Liver (tissue), 9 donors: Measurements from ENCODE around the gene CXCR3. TPM values are rescaled to one million over a fixed set of nuclear protein-coding genes. Genes with fewer than 3 reads are reported as not detected.

ENCODE experiments used
- DNase-seq: peaks from one replicate; pipeline ENCODE4 v3.0.0-alpha.2; 2017; ENCODE audit warnings: low spot score
- H3K27ac ChIP-seq, 2 donors: one replicate each; pipeline ENCODE4 v1.7.0; 2013; ENCODE audit warnings: inconsistent platforms in 2 of 2, low read length in 2 of 2, control low read depth in 1 of 2, low read depth in 1 of 2, mild to moderate bottlenecking in 1 of 2
- H3K27me3 ChIP-seq, 4 donors: one replicate each; pipeline versions ENCODE4 v1.6.1 to v1.7.0; 2013; ENCODE audit warnings: low read length in 3 of 4, inconsistent platforms in 1 of 4, mild to moderate bottlenecking in 1 of 4, moderate library complexity in 1 of 4; ENCODE audit not compliant: control insufficient read depth in 4 of 4, insufficient read depth in 4 of 4
- H3K36me3 ChIP-seq, 4 donors: one replicate each; pipeline versions ENCODE4 v1.6.1 to v1.7.0; 2013; ENCODE audit warnings: low read length in 3 of 4, mild to moderate bottlenecking in 3 of 4, low read depth in 1 of 4, moderate library complexity in 1 of 4; ENCODE audit not compliant: control insufficient read depth in 4 of 4, insufficient read depth in 3 of 4
- H3K4me1 ChIP-seq, 4 donors: one replicate each; pipeline versions ENCODE4 v1.6.1 to v1.7.0; 2013; ENCODE audit warnings: low read length in 3 of 4, mild to moderate bottlenecking in 3 of 4, moderate library complexity in 1 of 4; ENCODE audit not compliant: control insufficient read depth in 4 of 4, insufficient read depth in 4 of 4
- H3K4me3 ChIP-seq, 3 donors: one replicate each; pipeline versions ENCODE4 v1.6.1 to v1.7.0; 2013; ENCODE audit warnings: low read length in 3 of 3, control low read depth in 1 of 3, low read depth in 1 of 3, mild to moderate bottlenecking in 1 of 3
- H3K9ac ChIP-seq, 2 donors: one replicate each; pipeline ENCODE4 v1.7.0; 2013; ENCODE audit warnings: low read length in 2 of 2, mild to moderate bottlenecking in 2 of 2, moderate library complexity in 2 of 2, control low read depth in 1 of 2, low read depth in 1 of 2
- H3K9me3 ChIP-seq, 4 donors: one replicate each; pipeline versions ENCODE4 v1.6.1 to v1.7.0; 2013; ENCODE audit warnings: low read length in 3 of 4; ENCODE audit not compliant: control insufficient read depth in 4 of 4
- ATF3 ChIP-seq: IDR thresholded peaks from 2 replicates; pipeline ENCODE4 v1.6.1; 2016; ENCODE audit warnings: antibody characterized with exemption
- CTCF ChIP-seq: fragments of 150-350 bp; IDR thresholded peaks from 2 replicates; pipeline ENCODE4 v1.5.1; 2017; ENCODE audit warnings: improper control_type of control experiment, low read depth, low read length; ENCODE audit not compliant: missing input control
- EGR1 ChIP-seq, 2 donors: IDR thresholded peaks; 2 replicates each; pipeline ENCODE4 v1.6.1; 2016 to 2018; ENCODE audit warnings: antibody characterized with exemption in 2 of 2, low read depth in 2 of 2
- FOXA1 ChIP-seq: IDR thresholded peaks from 2 replicates; pipeline ENCODE4 v1.6.1; 2016; ENCODE audit warnings: antibody characterized with exemption
- HNF4A ChIP-seq, 2 donors: conservative IDR thresholded peaks; 2 replicates each; pipeline ENCODE4 v1.6.1; 2016; ENCODE audit warnings: antibody characterized with exemption in 2 of 2, mild to moderate bottlenecking in 2 of 2
- HNF4G ChIP-seq: IDR thresholded peaks from 2 replicates; pipeline ENCODE4 v1.6.1; 2016; ENCODE audit warnings: antibody characterized with exemption
- JUND ChIP-seq, 2 donors: IDR thresholded peaks; 2 replicates each; pipeline ENCODE4 v1.6.1; 2016; ENCODE audit warnings: antibody characterized with exemption in 2 of 2
- MAX ChIP-seq: IDR thresholded peaks from 2 replicates; pipeline ENCODE4 v1.6.1; 2016; ENCODE audit warnings: antibody characterized with exemption
- NR2F2 ChIP-seq: IDR thresholded peaks from 2 replicates; pipeline ENCODE4 v1.6.1; 2016; ENCODE audit warnings: antibody characterized with exemption
- RAD21 ChIP-seq, 2 donors: IDR thresholded peaks; 2 replicates each; pipeline ENCODE4 v1.6.1; 2016; ENCODE audit warnings: antibody characterized with exemption in 2 of 2, mild to moderate bottlenecking in 2 of 2
- REST ChIP-seq: IDR thresholded peaks from 2 replicates; pipeline ENCODE4 v1.6.1; 2016; ENCODE audit warnings: antibody characterized with exemption, mild to moderate bottlenecking
- RXRA ChIP-seq, 2 donors: IDR thresholded peaks; 2 replicates each; pipeline ENCODE4 v1.6.1; 2017 to 2018; ENCODE audit warnings: antibody characterized with exemption in 2 of 2, mild to moderate bottlenecking in 1 of 2
- SP1 ChIP-seq: IDR thresholded peaks from 2 replicates; pipeline ENCODE4 v1.6.1; 2018; ENCODE audit warnings: antibody characterized with exemption, mild to moderate bottlenecking
- TAF1 ChIP-seq: conservative IDR thresholded peaks from 2 replicates; pipeline ENCODE4 v1.6.1; 2016; ENCODE audit warnings: antibody characterized with exemption, mild to moderate bottlenecking
- YY1 ChIP-seq: IDR thresholded peaks from 2 replicates; pipeline ENCODE4 v1.6.1; 2016; ENCODE audit warnings: antibody characterized with exemption, mild to moderate bottlenecking
- WGBS: extraction: QIAGEN DNeasy Blood & Tissue Kit; methylation state at CpG from one replicate; pipeline ENCODE4 v1.1.7; 2013; 5-methylcytosine and 5-hydroxymethylcytosine counted together
- polyA plus RNA-seq, 2 donors: library from polyadenylated mRNA; stranded (reverse) in 1 of 2; unstranded in 1 of 2; fragments of 200-250 nt in 1 of 2; fragments of >200 nt in 1 of 2; fragmentation: Nextera tagmentation in 1 of 2; extraction: Ambion mirVana in 1 of 2; gene quantifications; one replicate each; pipeline versions ENCODE4 v1.2.1 to v1.2.3, GENCODE V29; 2013 to 2015
- total RNA-seq, 2 donors: library from RNA; depleted of rRNA; stranded (reverse); fragments of >200 nt; gene quantifications; one replicate each; pipeline ENCODE4 v1.2.3, GENCODE V29; 2014
- donor health status: healthy.
- donor health status: healthy.
- donor health status: healthy.
- donor health status: healthy.
- donor health status: healthy.

CXCR3 gene
- total and polyA plus RNA-seq, 4 donors = 0.25 to 0.27 (median 0.25) TPM; not detected in 1

- Histone ChIP-seq H3K4me3 (no peak overlapping the region), H3K36me3 (peaks cover 0 to 11% (median 2%) of the 10 kb centered on the region in 4 donors), H3K9me3 (peaks cover 0 to 3% (median 0%) of the 10 kb centered on the region in 4 donors), H3K27me3 (no peaks in the 10 kb centered on the region), H3K9ac (no peak overlapping the region), H3K27ac (no peak overlapping the region), H3K4me1 (peaks cover 0 to 10% (median 1%) of the 10 kb centered on the region in 4 donors)
- DNase-seq = no peak
- WGBS = 75% methylated on average over 8 of the region's 8 CpGs
- TF ChIP-seq ATF3 (no peak), REST (no peak), EGR1 (IDR thresholded peaks at IDR 0.05; ENCODE audit: low read depth in 2 of 2) (no peak), HNF4G (no peak)
These were observed 569 bp downstream of the CXCR3 start for GRCh38 chrX:71617742-71618141.

GRCh38 chrX:71616672-71617529 is 1.4 kb downstream of the CXCR3 start:
- Histone ChIP-seq H3K9me3 (peaks cover 0 to 3% (median 0%) of the 10 kb centered on the region in 4 donors), H3K27ac (no peak overlapping the region), H3K27me3 (no peaks in the 10 kb centered on the region), H3K4me3 (no peak overlapping the region), H3K9ac (no peak overlapping the region), H3K4me1 (peaks cover 0 to 10% (median 0%) of the 10 kb centered on the region in 4 donors), H3K36me3 (peaks cover 0 to 17% (median 2%) of the 10 kb centered on the region in 4 donors)
- peak; percentile 76 to 88 for TF ChIP-seq HNF4A (conservative IDR thresholded peaks at IDR 0.05)
- TF ChIP-seq SP1 = peak; percentile 59
- peak; percentile 36 to 45 for TF ChIP-seq RAD21 (IDR thresholded peaks at IDR 0.05)
- no peak for TF ChIP-seq FOXA1
- peak; percentile 34 for TF ChIP-seq HNF4G
- no peak for TF ChIP-seq JUND (IDR thresholded peaks at IDR 0.05)
- TF ChIP-seq TAF1 = no peak
- peak in 1 of 2 donors; percentile 37 for TF ChIP-seq RXRA (IDR thresholded peaks at IDR 0.05)
- peak; percentile 19 for TF ChIP-seq MAX
- TF ChIP-seq YY1 = peak; percentile 33
- 62% methylated on average over 43 of the region's 43 CpGs for WGBS
- DNase-seq = no peak

- H3K36me3 ChIP-seq = peaks cover 2 to 24% (median 6%) of the 10 kb centered on the region in 4 donors
- no peak overlapping the region for H3K4me3 ChIP-seq
- H3K4me1 ChIP-seq = peaks cover 0 to 10% (median 0%) of the 10 kb centered on the region in 4 donors
- no peak overlapping the region for H3K27ac ChIP-seq
- H3K9me3 ChIP-seq = peaks cover 0 to 3% (median 0%) of the 10 kb centered on the region in 4 donors
- 93% methylated on average over 10 of the region's 10 CpGs for WGBS
- no peak for DNase-seq
- H3K27me3 ChIP-seq = no peaks in the 10 kb centered on the region
- H3K9ac ChIP-seq = no peak overlapping the region
- no peak for TF ChIP-seq ATF3
- no peak for TF ChIP-seq MAX
- TF ChIP-seq NR2F2 = no peak
- no peak for TF ChIP-seq FOXA1
- no peak for TF ChIP-seq TAF1
- TF ChIP-seq JUND (IDR thresholded peaks at IDR 0.05) = no peak
- TF ChIP-seq CTCF = no peak
- no peak for TF ChIP-seq REST
These were observed 2.4 kb downstream of the CXCR3 start for GRCh38 chrX:71615954-71616353.
